Endothelial cell of umbilical vein (primary cell): ENCODE measurements around the gene SHISA8.

ENCODE experiments used
- EZH2 ChIP-seq: IDR thresholded peaks from 2 replicates; pipeline ENCODE4 v1.6.1; 2012; ENCODE audit warnings: borderline replicate concordance, low read depth, mild to moderate bottlenecking, moderate library complexity, low read length, inconsistent platforms; ENCODE audit not compliant: severe bottlenecking
- FOS ChIP-seq: IDR thresholded peaks from 2 replicates; pipeline ENCODE4 v1.6.1; 2011; ENCODE audit warnings: mild to moderate bottlenecking, low read length, moderate library complexity, borderline replicate concordance; ENCODE audit not compliant: insufficient read depth
- JUN ChIP-seq: IDR thresholded peaks from 2 replicates; pipeline ENCODE4 v1.6.1; 2011; ENCODE audit warnings: borderline replicate concordance, low read depth; ENCODE audit not compliant: insufficient read length, insufficient read depth
- MYC ChIP-seq: IDR thresholded peaks from one replicate; pipeline ENCODE4 v1.6.1; 2011; ENCODE audit warnings: mild to moderate bottlenecking, low read depth, low read length
- POLR2A ChIP-seq: IDR thresholded peaks from 2 replicates; pipeline ENCODE4 v1.6.1; 2012; ENCODE audit warnings: low read depth, mild to moderate bottlenecking, control low read depth, low read length
- POLR2AphosphoS5 ChIP-seq: IDR thresholded peaks from 2 replicates; pipeline ENCODE4 v1.6.1; 2012; ENCODE audit warnings: low read depth, mild to moderate bottlenecking, control low read depth, low read length, moderate library complexity; ENCODE audit not compliant: insufficient read depth
- TF ChIP-seq, protein P1 (sequence below), 2 donors: IDR thresholded peaks; 1 replicate in 1 of 2; 2 replicates in 1 of 2; pipeline ENCODE4 v1.5.1; 2011; ENCODE audit warnings: low read length in 2 of 2, mild to moderate bottlenecking in 2 of 2, moderate library complexity in 2 of 2, control low read depth in 1 of 2, inconsistent platforms in 1 of 2, low read depth in 1 of 2; ENCODE audit not compliant: insufficient read depth in 1 of 2; ENCODE audit errors: extremely low read depth in 1 of 2

DNA sequence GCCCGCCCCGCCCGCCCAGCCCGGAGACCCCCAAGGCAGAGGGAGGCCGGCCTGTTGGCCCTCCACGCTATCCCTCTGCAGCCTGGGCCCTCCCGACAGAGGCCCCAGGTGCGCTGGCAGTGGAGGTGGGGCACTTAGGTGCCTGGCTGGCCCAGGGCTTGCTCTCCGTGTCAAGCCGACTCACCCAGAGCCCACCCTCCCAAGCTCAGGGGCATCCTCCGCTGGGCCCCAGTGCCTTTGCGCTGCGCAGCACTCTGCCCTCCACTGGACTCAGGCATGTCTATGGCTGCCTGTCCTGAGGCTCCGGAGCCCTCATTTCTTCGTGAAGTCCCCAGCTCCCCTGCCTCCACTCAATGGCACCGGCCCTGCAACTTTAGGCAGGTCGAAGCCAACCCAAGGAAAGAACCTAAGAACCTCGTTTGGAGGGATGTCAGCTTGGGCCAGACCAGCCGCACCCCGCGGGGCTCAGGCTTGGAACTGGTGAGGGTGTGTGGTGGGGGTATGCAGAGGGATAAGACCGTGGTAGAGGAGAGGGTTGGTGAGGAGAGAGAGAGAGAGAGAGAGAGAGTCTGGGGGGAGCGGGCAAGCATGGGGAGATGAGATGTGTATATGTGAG lies 43.2 kb upstream of the SHISA8 start:
- TF ChIP-seq, protein P1, sequence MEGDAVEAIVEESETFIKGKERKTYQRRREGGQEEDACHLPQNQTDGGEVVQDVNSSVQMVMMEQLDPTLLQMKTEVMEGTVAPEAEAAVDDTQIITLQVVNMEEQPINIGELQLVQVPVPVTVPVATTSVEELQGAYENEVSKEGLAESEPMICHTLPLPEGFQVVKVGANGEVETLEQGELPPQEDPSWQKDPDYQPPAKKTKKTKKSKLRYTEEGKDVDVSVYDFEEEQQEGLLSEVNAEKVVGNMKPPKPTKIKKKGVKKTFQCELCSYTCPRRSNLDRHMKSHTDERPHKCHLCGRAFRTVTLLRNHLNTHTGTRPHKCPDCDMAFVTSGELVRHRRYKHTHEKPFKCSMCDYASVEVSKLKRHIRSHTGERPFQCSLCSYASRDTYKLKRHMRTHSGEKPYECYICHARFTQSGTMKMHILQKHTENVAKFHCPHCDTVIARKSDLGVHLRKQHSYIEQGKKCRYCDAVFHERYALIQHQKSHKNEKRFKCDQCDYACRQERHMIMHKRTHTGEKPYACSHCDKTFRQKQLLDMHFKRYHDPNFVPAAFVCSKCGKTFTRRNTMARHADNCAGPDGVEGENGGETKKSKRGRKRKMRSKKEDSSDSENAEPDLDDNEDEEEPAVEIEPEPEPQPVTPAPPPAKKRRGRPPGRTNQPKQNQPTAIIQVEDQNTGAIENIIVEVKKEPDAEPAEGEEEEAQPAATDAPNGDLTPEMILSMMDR (IDR thresholded peaks at IDR 0.05; ENCODE audit: extremely low read depth in 1 of 2, insufficient read depth in 1 of 2, low read depth in 1 of 2, low read length in 2 of 2) = no peak
- TF ChIP-seq POLR2AphosphoS5 (no peak), JUN (no peak), MYC (no peak), EZH2 (no peak), POLR2A (no peak), FOS (no peak)
